Right lobe of liver (tissue), 4 donors: ENCODE data around the gene IQSEC1.

Experiments
- POLR2A ChIP-seq: fragments of 450-650 bp; IDR thresholded peaks from one replicate; pipeline ENCODE4 v1.6.1; 2017; ENCODE audit warnings: antibody characterized with exemption, mild to moderate bottlenecking
- TF ChIP-seq, protein P1 (sequence below), 4 donors: fragments of 200-600 bp in 3 of 4; fragments of 450-650 bp in 1 of 4; IDR thresholded peaks; one replicate each; pipeline versions ENCODE4 v1.5.1 to v1.8.0; 2016 to 2022; ENCODE audit warnings: antibody characterized with exemption in 4 of 4, mild to moderate bottlenecking in 2 of 4
- donor health status: DM: no; HTN: no; CAD: no.
- donor health status: DM: no; HTN: no; CAD: no.
- donor health status: DM: no; HTN: yes; CAD: no.

GRCh38 chr3:12955651-12956315 is 117.4 kb downstream of the IQSEC1 start:
- TF ChIP-seq, protein P1, sequence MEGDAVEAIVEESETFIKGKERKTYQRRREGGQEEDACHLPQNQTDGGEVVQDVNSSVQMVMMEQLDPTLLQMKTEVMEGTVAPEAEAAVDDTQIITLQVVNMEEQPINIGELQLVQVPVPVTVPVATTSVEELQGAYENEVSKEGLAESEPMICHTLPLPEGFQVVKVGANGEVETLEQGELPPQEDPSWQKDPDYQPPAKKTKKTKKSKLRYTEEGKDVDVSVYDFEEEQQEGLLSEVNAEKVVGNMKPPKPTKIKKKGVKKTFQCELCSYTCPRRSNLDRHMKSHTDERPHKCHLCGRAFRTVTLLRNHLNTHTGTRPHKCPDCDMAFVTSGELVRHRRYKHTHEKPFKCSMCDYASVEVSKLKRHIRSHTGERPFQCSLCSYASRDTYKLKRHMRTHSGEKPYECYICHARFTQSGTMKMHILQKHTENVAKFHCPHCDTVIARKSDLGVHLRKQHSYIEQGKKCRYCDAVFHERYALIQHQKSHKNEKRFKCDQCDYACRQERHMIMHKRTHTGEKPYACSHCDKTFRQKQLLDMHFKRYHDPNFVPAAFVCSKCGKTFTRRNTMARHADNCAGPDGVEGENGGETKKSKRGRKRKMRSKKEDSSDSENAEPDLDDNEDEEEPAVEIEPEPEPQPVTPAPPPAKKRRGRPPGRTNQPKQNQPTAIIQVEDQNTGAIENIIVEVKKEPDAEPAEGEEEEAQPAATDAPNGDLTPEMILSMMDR (IDR thresholded peaks at IDR 0.05): no peak
- no peak for TF ChIP-seq POLR2A
